GM18507 (cell line): Measurements from ENCODE around the gene INSYN2B.
A peak's percentile ranks its signal among the peaks of the same experiment; 100 is the strongest.

Source experiments
- DNase-seq: peaks from one replicate; pipeline ENCODE4 v3.0.0; 2011; ENCODE audit warnings: low read depth; ENCODE audit not compliant: insufficient read length; ENCODE audit errors: extremely low spot score
- FAIRE-seq: peaks from 2 replicates; lab custom pipeline; 2011; peaks lifted over from hg19 to GRCh38; lab: Jason Lieb, UNC

The INSYN2B gene

GRCh38 chr5:169980418-169981053 lies at the start of gene INSYN2B:
INSYN2B (minus strand) TSS chr5:169980495; CDS start chr5:169883898, 96,597 bp downstream.
- FAIRE-seq (no peak), DNase-seq (peak; percentile 8)

- DNase-seq (no peak), FAIRE-seq (no peak)
These were observed 47.8 kb upstream of the INSYN2B start for GRCh38 chr5:170028124-170028523.

- FAIRE-seq (no peak), DNase-seq (no peak)
These were observed 45.6 kb upstream of the INSYN2B start for GRCh38 chr5:170025853-170026252.

- no peak for FAIRE-seq
- no peak for DNase-seq
These were observed 41.2 kb upstream of the INSYN2B start for GRCh38 chr5:170021506-170021905.

GRCh38 chr5:170020423-170020822 lies 40.1 kb upstream of the INSYN2B start:
- DNase-seq: no peak
- FAIRE-seq: no peak

GRCh38 chr5:170012622-170013021 lies 32.3 kb upstream of the INSYN2B start:
- DNase-seq (no peak), FAIRE-seq (no peak)

- DNase-seq: no peak
- no peak for FAIRE-seq
These were observed 31.5 kb upstream of the INSYN2B start for GRCh38 chr5:170011751-170012150.

- no peak for DNase-seq
- FAIRE-seq: no peak
These were observed 30.3 kb upstream of the INSYN2B start for GRCh38 chr5:170010595-170010994.

- FAIRE-seq (no peak), DNase-seq (no peak)
These were observed 28.1 kb upstream of the INSYN2B start for GRCh38 chr5:170008376-170008775.

- DNase-seq (no peak), FAIRE-seq (no peak)
These were observed 25.7 kb upstream of the INSYN2B start for GRCh38 chr5:170006021-170006420.

- FAIRE-seq: no peak
These were observed 19.9 kb upstream of the INSYN2B start for GRCh38 chr5:170000155-170000554.

GRCh38 chr5:169999621-170000020 lies 19.3 kb upstream of the INSYN2B start:
- DNase-seq (no peak), FAIRE-seq (no peak)

More at GRCh38 chr5:170000155-170000554, 19.9 kb upstream of the INSYN2B start:
- no peak for DNase-seq

GRCh38 chr5:169997798-169998197 lies 17.5 kb upstream of the INSYN2B start:
- no peak for DNase-seq
- FAIRE-seq: no peak

GRCh38 chr5:169993485-169993790 lies 13.1 kb upstream of the INSYN2B start:
- FAIRE-seq (no peak), DNase-seq (no peak)

GRCh38 chr5:169992789-169993484 lies 12.6 kb upstream of the INSYN2B start:
- DNase-seq (no peak), FAIRE-seq (no peak)

- DNase-seq (no peak), FAIRE-seq (no peak)
These were observed 11.0 kb upstream of the INSYN2B start for GRCh38 chr5:169991115-169991869.

GRCh38 chr5:169989365-169989764 lies 9.1 kb upstream of the INSYN2B start:
- DNase-seq (no peak), FAIRE-seq (no peak)

GRCh38 chr5:169988947-169989346 lies 8.7 kb upstream of the INSYN2B start:
- DNase-seq (no peak), FAIRE-seq (no peak)

- DNase-seq (no peak), FAIRE-seq (no peak)
These were observed 7.9 kb upstream of the INSYN2B start for GRCh38 chr5:169988206-169988605.

GRCh38 chr5:169979871-169980270 lies 424 bp downstream of the INSYN2B start:
- DNase-seq (no peak), FAIRE-seq (no peak)

- FAIRE-seq (no peak), DNase-seq (no peak)
These were observed 1.6 kb downstream of the INSYN2B start for GRCh38 chr5:169978714-169979113.
